Measurements from ENCODE around the gene POLG2.
"Not testable (repeated sequence)": the region's sequence is repeated elsewhere in the genome, so short reads cannot be mapped to it uniquely, and the experiment has no call there.

Gene POLG2

DNA sequence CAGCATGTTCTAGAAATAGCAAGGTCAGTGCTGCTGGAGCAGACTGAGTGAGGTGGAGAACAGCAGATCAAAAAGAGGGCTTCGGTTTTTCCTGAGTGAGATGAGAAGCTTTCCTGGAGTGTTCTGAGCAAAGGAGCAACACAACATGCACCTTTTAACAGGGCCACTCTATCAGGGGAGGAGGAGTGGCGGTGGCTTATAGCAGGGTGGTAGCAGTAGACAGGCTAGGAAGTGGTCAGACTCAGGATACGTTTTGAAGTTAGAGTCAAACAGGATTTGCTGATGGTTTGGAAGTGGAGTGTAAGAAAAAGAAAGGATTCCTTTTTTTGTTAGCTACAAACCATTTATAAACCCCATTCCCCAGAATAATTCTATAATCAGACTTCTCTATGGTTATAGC lies 12.5 kb downstream of the POLG2 start:
- DNase-seq (ENCODE audit: low read depth, low spot score) = no peak

DNA sequence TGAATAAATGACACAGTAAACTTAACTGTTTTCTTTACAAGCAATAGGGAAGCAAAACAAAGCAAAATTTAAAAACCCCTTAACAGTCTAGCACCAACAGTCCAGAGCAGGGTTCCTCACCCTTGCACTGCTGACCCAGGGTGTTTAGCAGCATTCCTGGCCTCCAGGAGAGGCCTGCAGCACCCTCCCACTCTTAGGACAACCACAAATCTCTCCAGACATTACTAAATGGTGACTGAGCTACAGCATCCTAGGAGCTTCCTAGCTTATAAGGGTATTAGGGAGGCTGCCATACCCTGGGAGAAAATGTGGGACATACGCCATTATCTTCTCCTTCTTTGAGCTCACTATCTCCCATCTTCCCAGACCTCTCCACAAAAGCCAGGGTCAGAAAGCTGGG lies 15.9 kb downstream of the POLG2 start:
- no peak for DNase-seq (ENCODE audit: low read depth, low spot score)

DNA sequence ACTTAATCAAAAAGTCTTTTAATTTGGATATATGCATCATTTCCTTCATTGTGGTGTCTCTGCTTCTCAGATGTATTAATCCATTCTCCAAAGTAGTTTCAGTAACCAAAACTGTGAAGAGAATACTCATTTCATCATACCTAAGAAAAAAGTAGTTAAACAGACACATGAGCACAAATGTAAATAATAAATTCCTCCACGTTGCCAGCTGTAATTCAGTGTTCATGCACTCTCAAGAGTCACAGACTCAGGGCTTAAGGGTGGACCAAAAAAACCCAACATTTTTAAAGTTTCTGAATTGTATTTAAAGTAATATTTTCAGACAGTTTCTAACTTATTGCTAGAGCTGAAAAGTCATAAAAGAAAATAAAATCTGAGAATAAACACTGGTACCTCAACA lies 19.0 kb downstream of the POLG2 start:
- DNase-seq (ENCODE audit: low read depth, low spot score) = no peak

DNA sequence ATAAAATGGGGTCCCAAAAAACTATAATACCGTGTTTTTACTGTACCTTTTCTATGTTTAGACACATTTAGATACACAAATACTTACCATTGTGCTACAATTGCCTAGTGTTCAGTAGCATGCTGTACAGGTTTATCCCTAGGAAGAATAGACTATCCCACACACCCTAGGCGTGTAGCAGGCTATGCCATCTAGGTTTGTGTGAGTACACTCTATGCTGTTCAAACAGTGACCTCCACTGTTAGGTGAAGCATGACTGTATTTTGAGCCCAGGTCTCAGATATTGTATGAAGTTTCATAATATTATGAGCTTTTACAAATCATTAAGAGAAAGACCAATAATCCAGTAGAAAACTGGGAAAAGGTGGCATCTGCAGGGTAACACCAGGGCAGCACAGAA lies 24.3 kb downstream of the POLG2 start:
- no peak for DNase-seq (ENCODE audit: low read depth, low spot score)

DNA sequence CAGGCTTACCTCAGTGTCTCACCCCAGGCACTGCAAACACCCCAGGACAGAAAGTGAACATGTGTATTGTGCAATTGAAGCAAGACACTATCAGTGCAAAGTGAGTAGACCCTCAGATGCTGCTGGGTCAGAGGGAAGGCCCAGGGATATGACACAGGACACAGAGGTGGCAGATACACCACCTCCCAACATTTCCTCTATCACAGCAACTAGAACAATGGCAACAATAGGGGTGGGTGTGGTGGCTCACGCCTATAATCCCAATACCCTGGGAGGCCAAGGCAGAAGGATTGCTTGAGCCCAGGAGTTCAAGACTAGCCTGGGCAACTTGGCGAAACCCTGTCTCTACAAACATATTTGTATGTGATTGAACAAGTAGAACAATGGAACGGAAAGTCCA lies 25.4 kb downstream of the POLG2 start:
- no peak for DNase-seq (ENCODE audit: low read depth, low spot score)

DNA sequence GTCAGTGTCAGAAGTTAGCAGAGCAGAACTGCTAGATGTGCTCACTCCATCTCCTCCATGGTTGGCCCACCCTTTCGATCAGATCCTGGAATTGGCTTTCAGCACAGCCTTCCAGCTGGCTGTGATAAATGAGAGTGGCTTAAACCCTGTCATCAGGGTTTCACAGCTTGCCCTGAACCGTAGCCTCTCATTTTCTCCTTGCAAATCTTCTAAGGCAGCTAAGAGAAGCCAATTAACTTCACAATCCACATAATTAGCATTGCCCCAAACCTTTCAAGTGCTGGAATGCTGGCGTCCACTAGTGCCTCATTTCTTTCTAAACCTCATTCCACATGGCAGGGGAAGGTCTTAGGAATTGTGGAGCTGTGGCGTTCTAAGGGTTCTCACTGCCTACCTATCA lies 26.2 kb downstream of the POLG2 start:
- DNase-seq (ENCODE audit: low read depth, low spot score) = no peak

DNA sequence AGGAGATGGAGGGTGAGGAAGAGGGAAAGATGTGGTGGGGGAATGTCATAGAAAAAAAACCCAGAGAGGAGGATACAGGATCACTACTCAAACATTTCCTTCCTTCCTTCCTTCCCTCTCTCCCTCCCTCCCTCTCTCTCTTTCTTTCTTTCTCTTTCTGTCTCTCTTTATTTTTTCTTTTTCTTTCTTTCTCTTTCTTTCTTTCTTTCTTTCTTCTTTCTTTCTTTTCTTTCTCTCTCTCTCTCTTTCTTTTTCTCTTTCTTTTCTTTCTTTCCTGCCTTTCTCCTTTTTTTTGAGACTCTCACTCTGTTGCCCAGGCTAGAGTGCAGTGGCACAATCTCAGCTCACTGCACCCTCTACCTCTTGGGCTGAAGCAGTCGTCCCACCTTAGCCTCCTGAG lies 30.0 kb downstream of the POLG2 start:
- DNase-seq (ENCODE audit: low read depth, low spot score) = not testable (repeated sequence)

DNA sequence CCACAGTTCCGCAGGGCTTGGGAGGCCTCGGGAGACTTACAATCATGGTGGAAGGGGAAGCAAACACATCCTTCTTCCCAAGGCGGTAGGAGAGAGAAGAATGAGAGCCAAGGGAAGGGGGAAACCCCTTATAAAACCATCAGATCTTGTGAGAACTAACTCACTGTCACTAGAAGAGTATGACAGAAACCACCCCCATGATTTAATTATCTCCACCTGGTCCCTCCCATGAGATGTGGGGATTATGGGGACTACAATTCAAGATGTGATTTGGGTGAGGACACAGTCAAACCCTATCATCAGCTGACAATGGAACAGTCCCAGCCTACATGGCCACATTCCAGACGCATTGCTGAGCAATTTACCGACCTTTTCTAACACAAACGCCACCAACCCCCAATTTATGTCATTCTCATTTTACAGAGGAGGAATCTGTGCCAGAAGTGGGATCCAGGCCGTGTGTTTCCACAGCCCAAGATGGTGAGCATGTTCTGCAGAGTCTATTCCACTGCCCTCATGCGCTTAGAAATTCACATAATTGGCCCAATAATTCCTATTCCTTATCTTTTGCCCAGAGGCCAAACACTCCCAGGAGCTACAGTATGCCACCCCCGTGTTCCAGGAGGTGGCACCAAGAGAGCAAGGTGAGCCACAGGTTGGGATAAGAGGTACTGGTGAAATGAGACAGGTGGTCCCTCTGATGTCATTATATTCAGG lies 30.7 kb downstream of the POLG2 start:
- DNase-seq (ENCODE audit: low read depth, low spot score) = no peak

DNA sequence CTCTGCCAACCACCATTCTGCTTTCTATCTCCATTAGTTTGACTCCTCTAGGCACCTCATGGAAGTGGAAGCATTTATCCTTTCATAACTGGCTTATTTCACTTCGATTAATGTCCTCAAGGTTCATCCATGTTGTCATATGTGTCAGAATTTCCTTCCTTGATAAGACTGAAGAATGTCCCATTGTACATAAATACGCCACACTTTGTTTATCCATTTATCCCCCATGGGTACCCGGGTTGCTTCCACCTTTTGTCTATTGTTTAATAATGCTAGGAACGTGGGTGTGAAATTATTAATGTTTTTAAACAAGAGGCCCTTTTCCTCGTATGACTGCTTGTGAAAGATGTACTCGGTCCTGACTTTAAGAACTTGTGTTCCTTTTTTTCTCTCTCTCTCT lies 35.1 kb downstream of the POLG2 start:
- DNase-seq (ENCODE audit: low read depth, low spot score) = no peak

DNA sequence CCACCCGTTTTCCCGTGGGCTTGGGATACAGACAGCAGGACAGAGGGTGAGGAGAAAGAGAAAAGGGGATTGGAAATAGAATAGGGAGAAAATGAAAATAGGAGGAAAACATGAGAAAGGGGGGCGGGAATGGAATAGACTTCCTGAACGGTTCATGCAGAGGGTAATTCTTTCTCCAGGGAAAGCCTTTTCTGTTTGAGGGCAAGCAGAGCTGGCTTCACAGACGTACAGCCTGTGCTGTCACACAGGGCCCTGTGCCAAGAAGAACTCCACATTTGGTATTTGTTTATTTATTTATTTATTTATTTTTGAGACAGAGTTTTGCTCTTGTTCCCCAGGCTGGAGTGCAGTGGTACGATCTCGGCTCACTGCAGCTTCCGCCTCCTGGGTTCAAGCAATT lies 35.9 kb downstream of the POLG2 start:
- no peak for DNase-seq (ENCODE audit: low read depth, low spot score)

DNA sequence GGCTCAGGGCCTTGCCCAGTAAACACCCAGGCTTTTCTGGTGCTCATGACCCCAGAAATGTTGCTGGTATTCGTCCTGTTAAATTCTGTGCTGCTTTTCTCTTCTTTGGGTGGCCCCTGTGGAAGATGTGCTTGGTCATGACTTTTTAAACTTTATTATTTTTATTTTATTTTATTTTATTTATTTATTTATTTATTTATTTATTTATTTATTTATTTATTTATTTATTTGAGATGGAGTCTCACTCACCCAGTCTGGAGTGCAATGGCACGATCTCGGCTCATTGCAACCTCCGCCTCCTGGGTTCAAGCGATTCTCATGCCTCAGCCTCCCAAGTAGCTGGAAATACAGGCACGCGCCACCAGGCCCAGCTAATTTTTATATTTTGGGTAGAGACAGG lies 37.0 kb downstream of the POLG2 start:
- DNase-seq (ENCODE audit: low read depth, low spot score) = not testable (repeated sequence)

DNA sequence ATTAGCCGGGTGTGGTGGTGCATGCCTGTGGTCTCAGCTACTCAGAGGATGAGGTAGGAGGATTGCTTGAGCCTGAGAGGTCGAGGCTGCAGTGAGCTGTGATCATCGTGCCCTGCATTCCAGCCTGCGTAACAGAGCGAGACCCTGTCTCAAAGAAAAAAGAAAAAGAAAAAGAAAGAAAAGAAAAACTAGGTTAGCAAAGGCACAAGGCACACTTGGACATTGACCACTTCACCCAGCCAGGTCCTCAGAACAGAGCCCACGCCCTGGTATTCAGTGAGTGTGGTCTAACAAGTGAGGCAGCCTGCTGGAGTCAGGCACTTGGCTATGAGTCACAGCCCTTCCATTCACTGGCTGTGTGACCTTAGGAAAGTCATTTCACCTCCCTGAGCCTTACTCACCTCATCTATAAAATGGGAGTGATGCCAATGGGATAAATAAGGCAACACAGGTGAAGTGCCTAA lies 37.5 kb downstream of the POLG2 start:
- no peak for DNase-seq (ENCODE audit: low read depth, low spot score)

DNA sequence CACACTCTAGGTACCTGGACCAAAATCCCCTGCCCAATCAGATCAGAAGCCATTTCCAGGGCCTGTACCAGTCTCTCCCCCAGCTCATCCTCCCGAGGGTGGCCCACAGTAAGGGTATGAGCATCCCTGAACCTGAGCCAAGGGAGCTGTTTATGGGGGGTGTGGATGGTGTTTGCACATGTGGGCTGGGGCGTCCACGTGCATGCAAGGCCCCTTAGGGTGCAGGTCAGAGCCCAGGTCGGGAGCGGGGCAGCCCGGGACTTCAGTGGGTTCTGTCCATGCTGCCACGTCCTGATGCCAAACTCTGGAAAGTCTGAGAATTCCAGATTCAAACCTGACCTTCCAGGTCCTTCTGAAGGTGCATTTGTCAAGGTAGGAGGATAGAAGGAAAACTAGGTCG lies 38.1 kb downstream of the POLG2 start:
- no peak for DNase-seq (ENCODE audit: low read depth, low spot score)

DNA sequence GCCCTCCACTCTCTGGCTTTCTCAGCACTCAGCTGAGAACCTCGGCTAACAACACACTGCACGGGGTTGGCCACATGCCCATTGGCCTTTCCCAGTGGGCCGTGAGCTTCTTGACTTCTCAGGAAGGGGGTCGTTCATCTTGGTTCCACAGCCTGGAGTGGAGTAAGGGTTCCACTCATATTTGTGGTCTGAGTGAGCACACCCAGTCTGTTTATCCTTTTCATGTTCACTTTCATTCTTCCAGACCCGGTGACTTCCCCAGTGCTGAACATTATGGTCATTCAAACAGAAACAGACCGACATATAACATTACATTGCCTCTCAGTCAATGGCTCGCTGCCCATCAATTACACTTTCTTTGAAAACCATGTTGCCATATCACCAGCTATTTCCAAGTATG lies 39.7 kb downstream of the POLG2 start:
- DNase-seq (ENCODE audit: low read depth, low spot score) = no peak

DNA sequence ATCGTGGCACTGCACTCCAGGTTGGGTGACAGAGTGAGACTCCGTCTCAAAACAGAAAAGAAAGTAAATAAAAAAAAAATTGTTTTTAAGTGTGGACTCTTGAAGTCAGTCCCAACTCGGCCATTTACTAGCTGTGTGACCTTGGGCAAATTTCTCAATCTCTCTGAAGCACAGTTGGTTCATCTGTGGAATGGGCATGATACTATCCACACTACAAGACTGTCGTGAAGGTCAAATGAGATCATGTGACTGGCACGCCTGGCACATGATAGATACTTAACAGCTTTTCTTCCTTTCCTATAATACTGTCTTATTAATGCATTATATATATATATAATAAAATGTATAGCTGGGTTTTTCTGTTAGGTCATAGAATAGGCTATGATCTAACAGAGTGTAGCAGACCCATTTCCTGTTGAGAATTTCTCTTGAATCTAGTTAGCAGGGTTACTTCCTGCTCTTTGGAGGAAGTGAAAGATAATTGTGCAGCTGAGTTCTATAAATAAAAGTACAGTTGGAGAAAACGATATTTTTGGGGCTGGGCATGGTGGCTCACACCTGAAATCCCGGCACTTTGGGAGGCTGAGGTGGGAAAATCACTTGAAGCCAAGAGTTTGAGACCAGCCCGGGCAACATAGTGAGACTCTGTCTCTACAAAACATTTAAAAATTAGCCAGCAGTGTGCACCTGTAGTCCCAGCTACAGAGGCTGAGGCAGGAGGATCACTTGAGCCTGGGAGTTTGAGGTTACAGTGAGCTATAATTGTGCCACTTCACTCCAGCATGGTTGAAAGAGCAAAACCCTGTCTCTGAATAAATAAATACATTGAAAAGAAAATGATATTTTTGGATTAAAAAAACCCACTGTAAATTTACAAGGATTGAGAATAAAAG lies 40.6 kb downstream of the POLG2 start:
- no peak for DNase-seq (ENCODE audit: low read depth, low spot score)

DNA sequence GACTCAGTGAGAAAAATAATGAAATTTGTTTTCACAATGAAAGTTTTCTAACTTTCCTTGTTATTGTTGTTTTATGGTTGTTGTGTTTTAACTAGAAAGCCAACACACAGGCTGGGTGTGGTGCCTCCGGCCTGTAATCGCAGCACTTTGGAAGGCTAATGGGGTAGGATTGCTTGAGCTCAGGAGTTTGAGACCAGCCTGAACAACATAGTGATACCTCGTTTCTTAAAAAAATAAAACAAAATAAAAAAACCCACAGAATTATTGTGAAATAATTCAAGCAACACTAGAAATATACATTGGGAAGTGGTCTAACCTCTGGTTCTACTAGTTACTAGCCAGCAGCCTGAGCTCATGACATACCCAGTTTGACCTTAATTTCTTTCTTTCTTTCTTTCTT lies 47.3 kb downstream of the POLG2 start:
- DNase-seq (ENCODE audit: low read depth, low spot score) = no peak

DNA sequence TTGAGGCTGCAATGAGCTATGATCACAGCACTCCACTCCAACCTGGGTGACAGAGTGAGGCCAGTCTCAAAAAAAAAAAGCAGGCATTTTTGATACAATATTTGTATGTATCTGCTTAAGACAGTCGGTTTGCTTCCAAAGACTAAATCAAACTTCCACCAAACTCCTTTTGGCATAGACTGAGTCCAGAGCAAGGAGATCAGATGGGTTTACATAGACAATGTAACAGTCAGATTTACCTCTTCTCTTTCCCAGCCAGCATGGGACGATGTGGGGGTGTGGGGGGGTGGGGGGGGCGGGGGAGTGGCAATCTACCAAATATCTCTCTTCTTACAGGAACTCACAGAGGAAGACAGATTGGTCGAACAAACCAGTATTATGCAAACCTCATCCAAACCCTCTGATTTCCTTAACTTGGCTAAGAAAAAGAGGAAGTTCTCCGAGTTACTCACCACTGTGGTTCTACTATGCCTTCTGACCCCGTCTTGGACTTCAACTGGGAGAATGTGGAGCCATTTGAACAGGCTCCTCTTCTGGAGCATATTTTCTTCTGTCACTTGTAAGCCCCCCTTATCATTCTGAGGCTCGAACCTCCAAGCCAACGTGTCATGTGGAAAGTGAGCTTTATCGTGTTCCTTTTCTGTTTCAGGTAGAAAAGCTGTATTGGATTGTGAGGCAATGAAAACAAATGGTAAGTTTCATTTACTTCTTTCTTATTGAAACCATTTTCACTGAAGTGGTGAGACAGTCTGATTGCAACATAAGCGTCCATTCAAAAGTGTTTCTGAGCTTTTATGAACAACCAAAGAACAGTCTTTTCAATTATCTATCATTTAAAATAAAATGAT lies 48.0 kb downstream of the POLG2 start, which contains the start of gene MILR1:
TSS of gene MILR1 (plus strand) at position 451 of the 848 bp plus-strand sequence. CDS start at position 505, 54 bp downstream.
- no peak for DNase-seq (ENCODE audit: low read depth, low spot score)

DNA sequence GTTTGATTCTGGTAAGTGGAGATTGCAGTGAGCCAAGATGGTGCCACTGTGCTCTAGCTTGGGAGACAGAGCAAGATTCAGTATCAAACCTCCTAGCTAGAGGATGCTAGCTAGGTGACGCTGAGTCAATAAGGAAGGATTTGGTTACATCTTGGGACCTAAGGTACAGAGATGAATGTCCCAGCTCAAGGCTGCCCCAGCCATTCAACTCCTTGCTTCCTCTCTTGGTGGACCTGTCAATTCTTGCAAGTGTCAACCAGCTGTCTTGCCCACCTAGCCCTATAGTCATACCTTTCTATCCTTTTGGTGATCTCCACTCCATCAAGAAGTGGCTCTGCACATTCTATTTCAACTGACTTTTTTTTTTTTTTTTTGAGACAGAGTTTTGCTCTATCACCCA lies 49.3 kb downstream of the POLG2 start:
- no peak for DNase-seq (ENCODE audit: low read depth, low spot score)

DNA sequence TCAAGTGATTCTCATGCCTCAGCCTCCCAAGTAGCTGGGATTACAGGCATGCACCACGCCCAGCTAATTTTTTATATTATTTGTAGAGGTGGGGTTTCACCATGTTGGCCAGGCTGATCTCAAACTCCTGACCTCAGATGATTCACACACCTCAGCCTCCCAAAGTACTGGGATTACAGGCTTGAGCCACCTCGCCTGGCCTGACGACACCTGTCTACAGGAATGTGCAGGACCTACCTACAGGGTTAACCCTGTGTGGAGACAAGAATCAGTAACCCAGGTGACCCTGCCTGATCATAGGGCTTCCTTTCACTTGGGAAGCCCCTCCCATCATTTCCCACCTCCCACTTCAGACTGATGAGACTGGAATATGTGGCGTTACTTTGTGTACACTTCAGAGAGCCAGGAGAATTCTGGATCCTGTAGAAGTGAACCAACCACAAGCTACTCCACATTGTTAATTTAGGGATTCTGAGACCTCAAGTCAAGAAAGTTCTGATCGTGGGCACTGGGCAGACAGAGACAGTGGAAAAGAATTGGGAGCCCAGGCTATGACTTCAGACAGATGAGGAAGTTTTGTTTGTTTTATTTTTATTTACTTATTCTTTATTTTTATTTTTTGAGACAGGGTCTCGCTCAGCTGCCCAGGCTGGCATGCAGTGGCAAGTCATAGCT lies 53.6 kb downstream of the POLG2 start:
- DNase-seq (ENCODE audit: low read depth, low spot score) = no peak

DNA sequence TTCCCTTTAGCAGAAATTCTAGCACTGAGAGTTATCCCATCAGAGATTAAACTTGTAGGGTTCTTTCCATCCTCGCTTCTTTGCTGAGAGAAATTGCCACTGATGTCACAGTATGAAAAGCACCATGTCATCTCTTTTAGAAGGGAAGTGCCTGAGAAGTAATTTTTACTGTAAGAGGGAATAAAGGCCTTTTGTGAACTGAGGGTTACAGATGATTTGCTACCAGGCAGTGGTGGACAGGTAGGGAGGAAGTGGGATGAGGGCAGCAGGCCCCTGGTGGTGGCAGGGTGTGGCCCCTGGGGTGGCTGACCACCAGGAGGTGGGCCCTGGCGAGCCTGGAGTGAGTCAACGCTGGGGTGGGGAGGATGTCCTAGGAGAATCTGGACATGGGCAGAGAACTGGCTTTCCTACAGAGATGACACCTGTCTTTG lies 54.3 kb downstream of the POLG2 start:
- no peak for DNase-seq (ENCODE audit: low read depth, low spot score)

DNA sequence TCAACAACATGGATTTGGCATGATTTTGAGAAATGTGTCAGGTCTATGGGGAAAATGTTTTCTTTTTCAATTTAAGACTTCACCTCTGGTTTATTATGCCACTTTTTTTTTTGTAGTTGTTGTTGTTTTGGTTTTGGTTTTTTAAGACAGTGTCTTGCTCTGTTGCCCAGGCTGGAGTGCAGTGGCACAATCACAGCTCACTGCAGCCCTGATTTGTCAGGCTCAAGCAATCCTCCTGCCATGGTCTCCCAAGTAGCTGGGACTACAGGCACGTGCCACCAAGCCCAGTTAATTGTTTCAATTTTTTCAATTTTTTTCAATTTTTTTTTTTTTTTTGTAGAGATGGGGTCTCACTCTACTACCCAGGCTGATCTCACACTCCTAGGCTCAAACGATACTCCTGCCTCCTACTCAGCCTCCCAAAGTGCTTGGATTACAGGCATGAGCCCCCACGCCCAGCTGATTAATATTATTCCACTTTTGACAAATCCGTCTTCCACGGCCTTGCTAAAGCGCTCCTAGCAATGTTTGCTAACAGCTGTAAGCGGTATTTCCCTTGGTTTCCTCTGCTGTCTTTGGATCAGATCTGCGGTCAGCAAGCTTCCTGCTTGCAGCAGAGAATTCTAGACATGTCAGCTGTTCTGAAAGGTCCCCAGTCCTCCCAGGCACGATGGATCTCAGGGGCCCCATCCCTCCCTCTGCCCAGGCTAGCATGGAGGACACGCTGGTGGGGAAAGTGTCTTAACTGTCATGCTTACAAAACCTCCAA lies 54.9 kb downstream of the POLG2 start:
- DNase-seq (ENCODE audit: low read depth, low spot score) = no peak
